Measurements from ENCODE around the gene TBCCD1.

GRCh38 chr3:186549497-186549896, 17.6 kb downstream of the TBCCD1 start:
- TF ChIP-seq CTCF (IDR thresholded peaks at IDR 0.05; ENCODE audit: poor library complexity, severe bottlenecking), result no peak
- TF ChIP-seq POLR2AphosphoS5 (IDR thresholded peaks at IDR 0.05), result no peak
- no peak for TF ChIP-seq RAD21 (conservative IDR thresholded peaks at IDR 0.05)
- TF ChIP-seq TAF1 (IDR thresholded peaks at IDR 0.05; ENCODE audit: low read depth), result no peak
- no peak for TF ChIP-seq EZH2 (IDR thresholded peaks at IDR 0.05; ENCODE audit: borderline replicate concordance, insufficient read depth, low read length, poor library complexity, severe bottlenecking)

All from neural cell (in vitro differentiated cells).